NCI-H2171 treated with DMSO at 0.1 percent for 48 hours (cell line): Measurements from ENCODE around the gene ABL1.
A peak's percentile ranks its signal among the peaks of the same experiment; 100 is the strongest.

Experiments used
- DNase-seq: peaks from one replicate; lab custom pipeline; 2025; lab: John Stamatoyannopoulos, UW

Gene ABL1

DNA sequence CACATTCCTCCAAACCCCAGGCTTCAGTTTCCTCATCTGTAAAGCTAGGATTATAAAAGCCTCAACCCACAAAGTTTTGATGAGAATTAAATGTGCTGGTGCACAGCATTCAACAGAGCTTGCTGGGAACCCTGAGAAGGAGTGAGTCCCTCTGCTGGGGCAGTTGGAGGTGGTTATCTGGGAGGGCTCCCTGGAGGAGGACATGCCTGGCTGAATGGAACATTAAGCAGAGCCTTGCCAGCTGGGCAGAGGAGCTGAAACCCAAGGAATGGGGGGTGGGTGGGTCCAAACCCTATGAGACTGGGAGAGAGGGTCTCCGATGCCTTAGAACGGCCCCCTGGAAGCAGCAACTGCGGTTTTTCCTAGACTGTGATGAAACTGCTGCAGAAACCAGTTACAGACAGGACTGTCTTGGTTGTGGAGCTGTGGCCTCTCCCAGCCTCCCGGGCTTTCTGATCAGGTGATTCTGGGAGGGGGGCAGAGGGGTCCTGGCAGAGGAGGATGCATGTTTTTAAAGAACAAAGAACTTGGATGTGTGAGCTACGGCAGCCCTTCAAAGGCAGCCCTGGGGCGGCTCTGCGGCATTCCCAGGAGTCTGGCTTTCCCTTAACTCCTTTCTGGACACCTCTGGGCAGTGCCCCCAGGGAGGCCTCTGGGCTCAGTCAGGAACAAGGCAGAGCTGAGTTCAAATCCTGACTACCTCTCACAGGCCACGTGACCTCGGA lies 83.2 kb downstream of the ABL1 start:
- DNase-seq: no peak

GRCh38 chr9:130918826-130919558 lies 83.9 kb downstream of the ABL1 start:
- no peak for DNase-seq

DNA sequence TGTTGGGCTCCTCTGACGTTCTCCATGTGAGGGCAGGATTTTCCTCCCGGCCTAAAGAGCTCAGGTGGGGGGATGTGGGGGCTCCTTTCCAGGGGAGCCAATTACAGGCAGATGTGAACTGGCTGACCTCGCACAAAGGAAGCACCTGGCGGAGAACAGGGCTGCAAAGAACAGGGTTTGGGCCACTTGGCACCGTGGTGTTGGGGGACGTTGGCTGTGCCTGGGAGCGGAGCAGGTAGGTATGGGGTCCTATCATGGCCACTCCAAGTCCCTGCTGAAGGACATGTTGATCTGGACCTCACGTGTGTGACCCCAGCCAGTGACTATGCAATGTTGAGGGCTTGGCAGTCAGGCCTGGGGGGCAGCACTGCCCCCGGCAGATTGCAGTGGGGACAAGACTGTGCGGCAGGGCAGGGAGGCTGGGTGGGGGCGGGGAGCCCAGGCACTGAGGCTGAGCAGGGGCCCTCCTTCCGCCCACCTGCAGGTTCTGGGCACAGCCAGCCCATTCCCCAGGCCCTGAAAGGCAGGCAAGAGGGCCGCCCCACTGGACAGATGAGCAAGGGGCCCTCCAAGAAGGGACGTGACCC lies 84.6 kb downstream of the ABL1 start:
- DNase-seq: no peak

DNA sequence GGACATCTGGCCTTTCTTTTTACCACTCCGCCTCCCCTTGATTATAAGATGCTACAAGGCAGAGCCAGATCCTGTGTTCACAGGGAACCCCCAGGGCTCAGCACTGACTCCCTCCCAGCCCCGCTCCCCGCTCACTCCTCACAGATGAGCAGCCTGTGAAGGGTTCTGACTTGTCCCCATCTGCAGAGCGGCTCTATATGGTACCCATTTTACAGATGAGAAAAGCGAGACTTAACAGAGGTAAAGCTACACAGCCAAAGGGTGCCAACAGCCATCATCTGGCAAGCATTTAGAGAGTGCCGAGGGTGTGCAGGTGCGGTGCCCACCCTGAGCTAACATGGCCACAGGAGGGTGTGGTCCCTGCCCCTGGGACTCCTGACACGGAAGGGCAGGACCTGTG lies 85.2 kb downstream of the ABL1 start:
- no peak for DNase-seq

DNA sequence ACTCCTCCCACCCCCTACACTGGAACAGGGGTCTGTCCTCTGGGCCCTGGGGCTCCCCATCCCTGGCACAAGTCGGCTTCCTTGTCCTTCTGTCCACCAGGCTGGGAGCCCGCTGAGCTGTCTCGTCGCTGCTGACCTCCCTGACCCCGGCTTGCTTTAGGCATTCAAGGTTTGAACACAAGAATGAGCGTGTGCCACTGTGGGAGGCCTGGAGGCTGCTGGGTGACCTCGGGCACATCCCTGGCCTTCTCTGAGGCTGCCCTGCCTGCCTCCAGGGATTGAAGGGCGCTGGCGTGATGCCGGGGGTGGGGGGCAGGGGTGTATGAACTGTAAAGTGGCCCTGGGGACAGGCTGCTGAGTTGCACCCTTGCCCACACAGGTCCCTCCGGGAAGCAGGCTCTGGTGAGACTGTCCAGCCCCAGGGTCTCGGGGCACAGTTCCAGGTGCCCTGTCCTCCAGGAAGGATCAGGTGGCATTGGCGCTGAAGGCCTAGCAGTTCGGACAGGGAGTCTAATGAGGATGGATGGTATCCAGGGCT lies 85.8 kb downstream of the ABL1 start:
- DNase-seq: no peak

- no peak for DNase-seq
These were observed 86.4 kb downstream of the ABL1 start for GRCh38 chr9:130921300-130921988.

DNA sequence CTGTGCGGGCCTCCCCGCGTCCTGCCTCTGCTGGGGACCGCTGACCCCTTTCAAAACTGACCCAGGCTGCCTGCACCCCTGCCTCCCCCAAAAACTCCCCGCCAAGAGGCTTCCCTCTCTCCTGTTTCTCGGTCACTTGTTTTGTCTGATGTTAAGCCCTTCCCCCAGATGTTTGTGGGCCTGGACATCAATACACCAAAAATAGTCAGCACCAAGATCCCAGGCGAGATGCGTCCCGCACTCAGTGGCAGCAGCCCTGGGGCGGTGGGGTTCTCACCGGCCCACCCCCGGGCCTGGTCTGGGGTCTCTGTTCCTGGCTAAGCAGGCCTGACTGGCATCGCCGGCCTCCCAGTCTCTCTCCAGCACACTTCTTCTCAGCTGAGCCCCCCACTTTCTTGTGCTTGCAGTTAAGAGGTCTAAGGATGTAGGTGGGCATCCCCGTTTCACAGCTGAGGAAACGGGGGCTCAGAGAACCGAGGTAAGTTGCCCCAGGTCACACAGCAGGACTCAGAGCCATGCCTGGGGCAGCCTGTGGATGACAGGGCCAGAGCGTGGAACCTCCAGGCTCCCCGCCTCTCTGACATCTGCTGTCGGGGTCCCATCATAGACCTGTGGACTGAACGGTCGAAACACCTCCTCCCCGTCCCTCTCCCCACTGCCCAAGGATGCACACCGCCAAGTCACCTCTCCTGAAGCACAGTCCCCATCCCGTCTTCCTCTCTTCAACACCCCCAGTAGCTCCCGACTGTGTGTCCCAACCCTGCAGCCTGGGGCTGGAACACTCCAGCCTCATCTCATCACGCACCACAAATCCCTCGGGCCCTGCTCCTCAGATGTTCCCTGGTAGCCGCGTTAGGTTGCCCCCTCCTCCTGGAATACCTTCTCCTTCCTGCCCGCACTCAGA lies 87.2 kb downstream of the ABL1 start:
- DNase-seq: no peak

- no peak for DNase-seq
These were observed 88.0 kb downstream of the ABL1 start for GRCh38 chr9:130922893-130923610.

DNA sequence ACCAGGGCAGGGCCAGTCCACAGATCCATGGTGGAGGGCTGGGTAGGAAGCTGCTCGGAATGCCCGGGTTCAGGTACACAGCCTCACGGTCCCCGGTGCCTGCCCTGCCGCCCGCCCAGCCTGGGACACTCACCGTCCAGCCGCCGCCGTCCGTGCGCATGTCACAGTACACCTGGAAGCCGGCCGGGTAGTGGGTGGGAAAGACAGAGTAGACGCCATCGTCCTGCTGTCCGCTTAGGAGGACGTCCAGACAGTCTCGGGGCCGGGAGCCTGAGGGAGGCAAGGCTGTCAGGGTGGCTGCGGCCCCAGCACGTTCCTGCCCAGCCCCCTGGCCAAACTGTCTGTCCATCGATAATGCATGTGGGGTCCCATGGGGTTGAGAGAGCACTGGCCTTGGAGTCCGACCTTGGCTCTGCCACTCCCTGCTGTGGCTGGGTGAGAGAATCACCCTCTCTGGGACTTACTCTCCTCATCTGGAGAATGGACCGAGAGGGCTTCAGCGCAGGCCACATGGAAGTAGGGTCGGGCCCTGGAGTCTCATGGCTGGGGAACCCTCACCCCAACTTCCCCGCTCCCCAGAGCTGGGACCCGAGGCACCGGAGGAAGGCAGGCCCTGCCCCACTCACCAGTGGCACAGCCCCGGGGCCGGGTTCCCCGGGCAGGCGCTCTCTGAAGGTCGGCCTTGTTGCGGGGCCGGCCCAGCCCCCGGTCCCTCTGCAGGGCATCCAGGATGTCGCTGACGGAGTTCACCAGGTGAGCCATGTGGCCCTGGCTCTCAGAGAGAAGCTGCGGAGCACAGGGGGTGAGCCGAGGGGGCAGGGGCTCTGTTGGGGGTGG lies 88.8 kb downstream of the ABL1 start:
- no peak for DNase-seq

- DNase-seq: no peak
These were observed 89.4 kb downstream of the ABL1 start for GRCh38 chr9:130924448-130924788.

DNA sequence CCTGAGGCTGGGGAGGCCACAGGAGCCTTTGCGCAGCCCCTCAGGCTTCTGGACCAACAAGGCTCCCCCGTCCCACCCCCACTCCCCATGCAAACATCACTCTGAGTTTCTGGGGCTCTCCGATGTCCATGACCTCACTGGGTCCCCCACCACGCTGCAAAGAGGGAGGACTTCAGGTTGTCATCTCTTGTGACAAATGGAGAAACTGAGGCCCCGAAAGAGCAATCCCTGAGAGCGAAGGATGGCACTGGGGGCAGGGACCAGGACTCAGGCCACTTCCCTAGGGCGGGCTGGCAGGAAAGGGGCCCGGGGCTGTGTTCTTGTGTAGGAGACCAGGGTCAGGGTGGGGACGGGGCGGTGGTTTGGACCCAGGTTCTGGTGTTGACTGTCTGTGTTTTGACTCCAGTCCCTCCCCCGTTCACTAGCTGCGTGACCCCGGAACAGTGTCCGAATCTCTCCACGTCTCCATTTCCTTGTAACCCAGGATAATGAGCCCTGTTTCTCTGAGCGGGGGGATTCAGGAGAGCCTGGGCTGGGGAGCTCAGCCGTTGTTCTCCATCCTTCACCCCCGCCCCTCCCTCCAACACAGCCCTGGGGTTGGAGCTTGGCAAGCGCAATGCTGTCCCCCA lies 90.1 kb downstream of the ABL1 start:
- no peak for DNase-seq

GRCh38 chr9:130927338-130927737 lies 92.3 kb downstream of the ABL1 start:
- no peak for DNase-seq

GRCh38 chr9:130927995-130928900 lies 93.2 kb downstream of the ABL1 start:
- peak; percentile 29 for DNase-seq

DNA sequence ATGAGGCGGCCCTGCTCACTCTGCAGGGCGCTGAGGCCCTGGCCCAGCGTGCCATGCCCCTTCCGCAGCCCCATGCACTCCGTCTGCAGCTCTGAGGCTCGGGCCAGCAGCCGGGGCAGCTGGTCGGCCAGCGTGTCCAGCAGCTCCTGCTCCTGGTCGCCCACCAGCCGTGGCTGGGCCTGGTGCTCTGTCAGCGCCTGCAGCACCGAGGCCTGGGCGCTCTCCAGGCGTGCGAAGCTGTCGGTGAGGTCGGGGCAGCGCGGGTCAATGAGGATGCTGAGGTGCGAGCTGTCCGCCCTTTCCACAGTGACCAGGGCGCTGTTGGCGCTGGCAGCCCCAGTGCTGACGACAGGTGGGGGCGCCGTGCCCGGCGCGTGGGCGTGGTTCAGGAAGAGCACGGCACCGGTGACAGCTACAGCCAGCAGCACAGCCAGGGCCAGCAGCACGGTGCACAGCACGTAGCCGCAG lies 94.6 kb downstream of the ABL1 start:
- no peak for DNase-seq

GRCh38 chr9:130930132-130930803 lies 95.2 kb downstream of the ABL1 start:
- DNase-seq: no peak

- DNase-seq: no peak
These were observed 95.8 kb downstream of the ABL1 start for GRCh38 chr9:130930804-130931349.

DNA sequence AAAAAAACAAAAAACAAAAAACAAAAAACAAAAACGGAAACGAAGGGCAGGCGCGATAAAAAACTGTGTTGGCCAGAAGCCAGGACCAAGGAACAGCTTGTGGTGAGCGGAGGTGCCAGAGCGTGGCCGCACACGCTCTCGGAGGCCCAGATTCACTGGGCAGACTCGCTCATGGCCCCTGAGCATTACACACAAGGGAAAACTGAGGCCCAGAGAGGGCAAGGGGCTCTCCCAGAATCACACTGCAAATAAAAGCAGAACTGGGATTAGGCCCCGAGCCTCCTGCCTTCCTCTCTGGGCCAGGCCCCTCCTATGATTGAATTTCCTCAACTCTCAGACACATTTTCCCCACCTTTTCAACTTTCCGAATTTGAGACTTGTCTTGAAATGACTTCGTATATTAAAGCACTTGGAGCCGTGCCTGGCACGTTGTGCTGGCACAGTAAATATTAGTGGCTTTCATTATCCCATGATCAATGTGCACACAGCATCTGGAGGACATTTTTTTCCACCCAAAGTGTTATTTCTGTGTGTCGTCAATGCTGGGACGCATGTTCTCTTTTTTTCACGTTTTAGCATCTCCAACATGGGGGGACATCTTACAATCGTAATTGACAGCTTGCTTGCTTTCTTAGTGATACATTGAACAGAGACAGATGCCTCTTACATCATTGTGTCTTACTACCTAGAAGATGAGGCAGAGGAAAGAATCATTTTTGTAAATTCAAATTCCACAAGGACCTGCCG lies 96.6 kb downstream of the ABL1 start:
- peak; percentile 26 for DNase-seq
